GM18868 (cell line): ENCODE results near the gene BLZF1.
"Not testable (repeated sequence)": the region's sequence is repeated elsewhere in the genome, so short reads cannot be mapped to it uniquely, and the experiment has no call there.

Experiments
- ATAC-seq: cut with Tn5 transposase; IDR thresholded peaks from one replicate; pipeline ENCODE4 v1.9.1; 2021; ENCODE audit warnings: mild to moderate bottlenecking, moderate library complexity; ENCODE audit not compliant: unreplicated experiment

Gene BLZF1

DNA sequence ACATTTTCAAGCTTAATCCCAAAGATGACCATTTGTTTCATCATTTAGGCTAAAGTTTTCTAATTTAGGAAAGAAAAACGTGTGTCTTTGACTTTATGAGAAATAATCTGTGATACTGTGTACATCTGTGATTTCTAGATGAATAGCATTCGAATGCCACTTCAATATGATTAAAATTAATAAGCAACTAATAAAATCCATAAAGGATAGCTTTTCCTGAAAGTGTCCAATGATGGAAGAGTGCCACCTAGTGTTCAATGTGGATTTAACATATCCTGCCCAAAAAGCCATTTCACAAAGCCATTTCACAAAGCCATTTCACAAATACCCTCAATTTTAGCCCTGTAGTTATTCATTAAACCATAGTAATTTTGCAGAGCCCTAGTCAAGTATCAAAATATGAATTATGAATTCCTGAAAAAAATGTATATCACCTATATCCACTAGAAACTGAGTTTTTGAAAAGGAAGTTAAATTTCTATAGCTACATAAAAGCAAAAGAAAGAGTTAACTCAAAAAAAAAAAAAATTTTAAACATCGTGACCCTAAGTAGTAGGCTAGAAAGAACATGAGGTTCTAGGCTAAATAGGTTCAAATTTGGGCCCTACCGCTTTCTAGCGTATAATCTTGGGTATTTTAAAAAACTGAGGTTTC is 19.5 kb upstream of the BLZF1 start:
- ATAC-seq, result no peak

DNA sequence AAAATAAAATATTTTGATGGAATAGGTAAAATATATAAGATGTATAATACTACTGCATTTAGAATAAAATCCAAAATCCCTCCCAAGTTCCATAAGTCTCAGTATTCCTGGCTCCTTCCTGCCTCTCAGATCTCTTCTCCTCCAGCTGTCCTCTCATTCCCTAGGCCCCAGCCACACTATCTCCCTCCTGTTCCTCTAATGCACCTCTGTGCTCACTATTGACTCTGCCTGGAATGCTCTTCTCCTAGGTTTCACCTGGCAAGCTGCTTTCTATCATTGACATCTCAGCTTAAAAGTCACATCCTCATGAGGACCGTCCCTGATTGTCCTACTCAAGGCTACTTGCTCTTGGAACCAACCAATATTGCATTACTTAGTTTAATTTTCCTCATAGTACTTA is 7.6 kb upstream of the BLZF1 start:
- no peak for ATAC-seq

DNA sequence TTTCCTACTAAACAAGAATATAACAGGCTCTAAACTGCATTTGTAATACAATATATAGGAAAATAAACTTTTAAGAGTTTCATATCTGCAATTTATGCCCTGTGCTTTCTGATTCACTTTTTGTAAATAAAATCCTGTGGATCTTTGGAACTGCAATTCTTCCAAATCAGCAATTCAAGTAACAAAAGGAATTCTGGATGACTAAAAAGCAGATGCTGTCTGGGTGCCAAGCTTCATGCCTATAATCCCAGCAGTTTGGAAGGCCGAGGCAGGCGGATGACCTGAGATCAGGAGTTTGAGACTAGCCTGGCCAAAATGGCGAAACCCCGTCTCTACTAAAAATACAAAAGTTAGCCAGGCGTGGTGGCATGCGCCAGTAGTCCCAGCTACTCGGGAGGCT is 6.7 kb upstream of the BLZF1 start:
- no peak for ATAC-seq

DNA sequence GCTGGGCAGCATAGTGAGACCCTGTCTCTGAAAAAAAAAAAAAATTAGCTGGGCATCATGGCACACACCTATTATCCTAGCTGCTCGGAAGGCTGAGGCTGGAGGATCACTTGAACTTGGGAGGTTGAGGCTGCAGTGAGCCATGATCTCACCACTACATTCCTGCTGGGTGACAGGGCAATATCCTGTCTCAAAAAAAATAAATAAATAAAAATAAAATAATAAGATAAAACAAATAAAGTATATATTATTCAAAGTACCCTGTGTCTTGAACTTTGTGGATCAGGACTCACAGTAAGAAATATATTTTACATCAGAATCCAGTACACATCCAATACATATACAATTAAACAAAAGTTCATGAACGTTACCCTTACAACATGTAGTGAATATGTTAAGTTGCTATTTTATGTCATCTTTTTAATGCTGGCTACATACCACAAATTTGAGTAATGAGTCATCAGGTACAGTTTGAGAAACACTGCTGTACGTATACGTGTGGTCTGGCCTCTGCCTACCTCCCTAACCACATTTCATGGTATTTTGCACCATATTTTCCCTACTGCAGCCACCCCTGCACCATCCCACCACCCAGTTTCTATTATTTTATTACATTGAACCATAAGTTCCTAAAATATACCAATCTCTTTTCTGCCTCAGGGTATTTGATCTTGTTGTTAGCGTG is 4.8 kb upstream of the BLZF1 start:
- ATAC-seq, result peak; percentile 49

DNA sequence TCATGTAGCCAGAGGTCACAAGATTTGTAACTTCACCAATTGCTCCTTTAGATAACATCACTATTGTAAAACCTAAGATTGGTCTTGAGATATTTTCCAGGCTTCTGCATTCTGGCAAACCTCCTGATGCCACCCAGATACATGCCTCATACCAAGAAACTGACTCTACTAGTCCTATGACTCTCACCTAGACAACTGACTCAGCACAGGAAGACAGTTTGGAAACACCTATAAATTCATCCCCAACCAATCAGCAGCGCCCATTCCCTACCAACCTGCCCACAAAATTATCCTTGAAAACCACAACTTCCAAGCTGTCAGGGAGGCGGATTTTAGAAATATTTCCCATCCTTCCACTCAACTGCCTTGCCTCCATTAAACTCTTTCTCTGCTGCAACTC is 3.0 kb upstream of the BLZF1 start:
- no peak for ATAC-seq

DNA sequence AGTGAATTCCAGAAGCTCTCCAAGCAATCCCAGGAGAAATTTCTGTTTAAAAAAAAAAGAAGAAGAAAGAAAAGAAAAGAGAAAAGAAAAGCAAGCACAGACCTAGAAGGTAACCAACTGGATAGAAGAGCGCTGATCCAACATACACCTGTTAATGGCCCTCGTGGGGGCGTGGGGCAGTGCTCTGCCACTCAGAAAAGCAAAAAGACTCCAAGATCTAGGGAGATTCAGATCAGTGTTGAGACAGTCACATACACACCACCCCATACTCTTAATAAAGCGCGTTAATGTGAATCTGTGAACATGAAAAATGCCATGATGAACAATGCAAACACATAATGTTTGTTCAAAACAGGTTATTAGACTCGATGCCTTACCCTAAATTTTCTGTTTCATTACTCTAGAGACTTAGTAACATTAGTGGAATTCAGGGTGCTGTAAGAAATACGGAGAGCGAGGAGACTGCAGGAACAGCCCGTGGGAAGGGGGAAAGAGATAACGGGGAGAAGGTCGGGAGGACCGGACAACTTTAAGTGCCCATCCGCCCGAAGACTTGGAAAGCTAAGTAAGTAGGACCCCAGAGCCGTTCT is 804 bp upstream of the BLZF1 start:
- ATAC-seq, result no peak

DNA sequence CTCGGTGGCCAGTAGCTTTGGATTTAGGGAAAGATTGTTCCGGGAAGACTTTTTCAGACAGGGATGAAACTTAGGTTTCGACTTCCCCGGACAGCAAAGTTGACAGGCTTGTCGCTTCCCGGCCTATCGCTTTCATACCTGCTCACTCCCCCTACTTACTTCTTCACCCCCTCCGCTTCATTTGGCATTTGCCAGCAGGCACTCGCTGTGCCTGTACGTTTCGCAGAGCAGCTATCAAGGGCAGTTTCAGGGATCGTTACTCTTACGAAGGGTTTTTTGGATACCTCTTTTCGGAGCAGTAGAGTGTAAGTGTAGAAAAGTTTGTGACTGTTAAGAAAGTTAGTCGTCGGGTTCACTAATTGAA is 393 bp downstream of the BLZF1 start:
- ATAC-seq, result no peak

DNA sequence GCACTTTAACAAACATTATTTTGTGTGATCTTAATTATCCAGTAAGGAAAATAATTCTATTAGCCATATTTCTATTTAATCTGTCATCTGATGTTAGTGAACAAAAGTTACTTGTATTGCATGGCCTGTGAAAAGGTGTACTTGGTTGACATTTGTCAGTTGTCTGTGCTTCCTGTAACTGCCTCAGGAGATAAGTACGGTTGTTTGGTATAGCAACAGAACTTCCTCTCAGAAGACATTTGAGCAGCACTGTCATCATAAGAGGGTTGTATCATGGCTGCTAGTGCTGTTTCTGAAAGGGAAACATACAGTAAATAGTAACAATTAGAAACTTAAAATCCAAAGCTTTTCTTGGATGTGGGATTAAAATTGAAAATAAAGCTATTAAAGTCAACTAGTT is 3.4 kb downstream of the BLZF1 start:
- ATAC-seq, result no peak

DNA sequence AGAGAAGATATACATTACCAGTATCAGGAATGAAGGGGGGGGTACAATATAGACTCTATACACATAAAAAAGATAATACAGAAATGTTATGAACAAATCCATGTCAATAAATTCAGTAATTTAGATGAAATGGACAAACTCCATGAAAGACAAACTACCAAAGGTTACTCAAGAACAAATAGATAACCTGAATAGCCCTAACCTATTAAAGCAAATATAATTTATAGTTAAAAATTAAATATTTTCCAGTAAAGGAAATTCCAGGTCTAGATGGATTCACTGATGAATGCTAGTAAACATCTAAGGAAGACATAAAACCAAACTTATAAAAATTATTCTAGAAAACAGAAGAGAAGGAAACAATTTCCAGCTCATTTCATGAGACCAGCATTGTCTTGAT is 13.2 kb downstream of the BLZF1 start:
- no peak for ATAC-seq

DNA sequence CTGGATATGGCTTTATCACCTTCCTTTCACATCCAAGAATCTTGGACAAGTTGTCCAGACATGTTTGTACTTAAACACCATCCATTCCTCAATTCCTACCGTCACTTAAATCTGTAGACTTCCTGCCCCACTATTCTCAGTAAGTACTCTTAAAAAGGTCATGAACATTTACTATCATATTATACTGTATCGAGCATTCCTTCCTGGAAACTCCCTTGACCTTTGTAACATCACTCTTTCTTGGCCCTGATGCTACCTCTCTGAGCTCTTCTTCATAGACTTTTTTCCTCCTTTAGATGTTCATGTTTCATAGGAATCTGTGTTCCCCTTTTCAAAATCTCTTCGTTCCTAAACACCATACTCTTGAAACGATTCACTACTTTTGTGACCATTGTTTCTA is 15.5 kb downstream of the BLZF1 start:
- ATAC-seq, result no peak

DNA sequence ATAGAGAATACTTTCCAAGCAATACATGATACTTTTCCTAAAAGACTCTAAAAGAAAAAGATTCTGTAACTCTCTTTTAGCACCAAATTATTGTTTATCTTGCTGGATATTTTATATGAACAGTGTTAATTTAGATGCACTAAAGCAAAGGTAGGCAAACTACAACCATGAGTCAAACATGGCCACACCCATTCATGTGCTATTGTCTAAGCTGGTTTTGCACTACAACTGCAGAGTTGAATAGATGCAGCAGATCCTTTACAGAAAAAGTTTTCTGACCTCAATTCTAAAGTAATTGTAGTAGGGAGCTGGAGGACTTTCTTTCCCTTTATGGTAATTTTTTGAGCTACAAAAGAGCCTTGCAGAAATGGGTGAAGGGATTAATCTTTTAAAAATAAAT is 19.4 kb downstream of the BLZF1 start:
- ATAC-seq, result no peak

DNA sequence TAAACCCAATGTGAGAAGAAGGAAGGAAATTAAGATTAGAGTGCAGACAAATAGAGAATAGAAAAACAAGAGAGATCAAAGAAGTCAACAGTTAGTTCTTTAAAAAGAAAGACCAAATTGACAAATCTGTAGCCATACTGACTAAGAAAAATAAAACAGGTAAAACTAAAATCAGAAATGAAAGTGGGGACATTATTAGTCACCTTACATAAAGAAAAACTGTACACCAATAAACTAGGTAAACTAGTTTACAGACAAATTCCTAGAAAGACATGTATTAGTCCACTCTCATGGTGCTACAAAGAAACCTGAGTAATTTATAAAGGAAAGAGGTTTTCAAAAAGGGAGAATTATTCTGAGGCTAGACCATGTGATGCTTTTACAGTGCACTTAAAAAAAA is 22.3 kb downstream of the BLZF1 start:
- ATAC-seq, result peak; percentile 85

DNA sequence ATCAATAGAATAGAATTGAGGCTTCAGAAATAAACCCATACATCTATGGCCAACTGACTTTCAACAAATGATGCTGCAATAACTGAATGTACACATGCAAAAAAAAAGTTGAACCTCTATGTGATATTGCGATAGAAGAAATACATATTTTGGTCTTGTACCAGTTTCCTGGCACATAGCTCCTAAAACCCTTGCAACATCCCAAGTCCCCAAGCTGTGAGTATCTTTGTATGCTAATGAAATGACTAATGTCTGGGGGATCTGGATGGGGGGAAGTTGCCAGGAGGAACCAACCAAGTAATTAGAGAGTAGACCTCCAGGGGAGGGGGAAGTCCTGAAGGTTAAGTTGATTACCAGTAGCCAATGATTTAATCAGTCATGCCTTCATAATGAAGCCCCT is 24.4 kb downstream of the BLZF1 start:
- no peak for ATAC-seq

DNA sequence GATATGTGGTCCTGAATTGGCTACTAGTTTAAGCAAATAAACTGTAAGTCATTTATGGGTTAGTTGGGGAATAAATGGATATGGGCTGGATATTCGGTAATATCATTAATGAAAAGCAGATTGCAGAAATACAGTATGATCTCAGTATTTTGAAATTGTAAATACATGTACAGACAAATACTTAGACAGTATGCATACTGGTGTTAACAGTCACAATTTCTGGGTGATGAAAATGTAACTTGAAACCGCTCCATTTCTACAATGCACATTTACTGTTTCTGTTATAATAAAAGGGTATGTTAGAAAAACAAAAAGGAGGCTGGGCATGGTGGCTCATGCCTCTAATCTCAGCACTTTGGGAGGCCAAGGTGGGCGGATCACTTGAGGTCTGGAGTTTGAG is 28.0 kb downstream of the BLZF1 start:
- ATAC-seq, result no peak

DNA sequence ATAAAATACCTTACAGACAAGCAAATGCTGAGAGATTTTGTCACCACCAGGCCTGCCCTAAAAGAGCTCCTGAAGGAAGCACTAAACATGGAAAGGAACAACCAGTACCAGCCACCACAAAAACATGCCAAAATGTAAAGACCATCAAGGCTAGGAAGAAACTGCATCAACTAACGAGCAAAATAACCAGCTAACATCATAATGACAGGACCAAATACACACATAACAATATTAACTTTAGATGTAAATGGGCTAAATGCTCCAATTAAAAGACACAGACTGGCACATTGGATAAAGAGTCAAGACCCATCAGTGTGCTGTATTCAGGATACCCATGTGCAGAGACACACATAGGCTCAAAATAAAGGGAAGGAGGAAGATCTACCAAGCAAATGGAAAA is 34.6 kb downstream of the BLZF1 start:
- ATAC-seq, result not testable (repeated sequence)

DNA sequence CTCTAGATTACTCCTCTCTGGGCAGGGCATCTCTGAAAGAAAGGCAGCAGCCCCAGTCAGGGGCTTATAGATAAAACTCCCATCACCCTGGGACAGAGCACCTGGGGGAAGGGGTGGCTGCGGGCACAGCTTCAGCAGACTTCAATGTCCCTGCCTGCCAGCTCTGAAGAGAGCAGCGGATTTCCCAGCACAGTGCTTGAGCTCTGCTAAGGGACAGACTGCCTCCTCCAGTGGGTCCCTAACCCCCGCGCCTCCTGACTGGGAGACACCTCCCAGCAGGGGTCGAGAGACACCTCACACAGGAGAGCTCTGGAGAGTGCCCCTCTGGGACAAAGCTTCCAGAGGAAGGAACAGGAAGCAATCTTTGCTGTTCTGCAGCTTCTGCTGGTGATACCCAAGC is 40.3 kb downstream of the BLZF1 start:
- not testable (repeated sequence) for ATAC-seq

DNA sequence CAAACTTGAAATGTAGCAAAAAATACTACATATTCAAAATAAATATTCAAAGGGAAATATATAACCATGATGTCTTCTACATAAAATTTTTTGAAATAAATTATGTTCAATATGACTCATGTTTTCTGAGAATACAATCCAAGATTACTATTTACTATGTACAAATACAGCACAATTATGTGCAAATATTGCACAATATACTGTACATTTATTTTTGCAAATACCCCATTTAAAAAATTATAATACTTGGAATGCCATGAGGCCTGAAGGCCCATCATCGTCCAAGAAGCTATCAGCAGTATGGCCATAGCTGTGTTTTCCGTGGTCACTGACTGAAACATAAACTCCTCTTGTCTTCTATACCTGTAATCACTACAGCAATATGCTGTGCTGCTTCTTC is 47.0 kb downstream of the BLZF1 start:
- no peak for ATAC-seq

DNA sequence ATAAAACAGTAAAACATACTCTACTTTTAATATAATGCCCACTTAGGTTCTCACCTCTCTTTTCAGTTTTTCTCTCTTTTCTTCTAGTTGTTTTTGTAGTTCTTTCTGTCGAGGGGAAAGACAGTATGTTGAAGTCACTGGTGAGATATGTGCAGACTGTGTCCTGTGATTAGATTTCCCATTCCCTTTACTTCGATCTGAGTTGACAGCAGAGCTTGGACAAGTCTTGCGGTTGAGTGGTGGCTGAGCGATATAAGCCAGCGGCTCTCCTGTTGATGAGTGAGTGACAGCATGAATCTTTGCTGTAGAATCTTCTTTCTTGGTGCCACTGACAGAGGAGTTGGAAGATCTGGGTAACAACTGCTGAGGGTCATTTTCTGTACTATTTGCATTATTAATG is 53.3 kb downstream of the BLZF1 start:
- ATAC-seq, result no peak

DNA sequence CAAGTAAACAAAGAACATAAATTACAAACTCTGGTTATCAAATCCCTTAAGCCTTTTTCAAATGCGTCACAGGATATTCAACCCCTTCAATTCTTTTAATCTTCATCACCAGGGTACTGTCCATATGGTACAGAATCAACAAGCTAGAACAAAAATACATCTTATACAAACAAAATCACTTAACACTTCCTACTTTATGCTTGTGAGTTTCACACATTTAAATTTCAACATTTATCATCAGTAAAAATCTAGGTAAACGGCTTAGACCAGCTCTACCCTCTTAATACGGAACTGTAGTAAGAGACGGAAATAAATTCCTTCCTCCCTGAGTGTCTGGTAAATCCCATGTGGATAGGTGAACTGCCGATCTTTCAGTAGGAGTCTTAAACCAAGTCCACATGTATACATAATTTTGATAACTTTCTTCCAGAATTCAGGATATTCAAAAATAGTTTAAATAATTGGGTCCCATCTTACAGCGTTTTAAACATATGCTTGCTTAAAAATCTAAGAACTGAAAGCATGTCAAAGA is 58.2 kb downstream of the BLZF1 start:
- ATAC-seq, result no peak

DNA sequence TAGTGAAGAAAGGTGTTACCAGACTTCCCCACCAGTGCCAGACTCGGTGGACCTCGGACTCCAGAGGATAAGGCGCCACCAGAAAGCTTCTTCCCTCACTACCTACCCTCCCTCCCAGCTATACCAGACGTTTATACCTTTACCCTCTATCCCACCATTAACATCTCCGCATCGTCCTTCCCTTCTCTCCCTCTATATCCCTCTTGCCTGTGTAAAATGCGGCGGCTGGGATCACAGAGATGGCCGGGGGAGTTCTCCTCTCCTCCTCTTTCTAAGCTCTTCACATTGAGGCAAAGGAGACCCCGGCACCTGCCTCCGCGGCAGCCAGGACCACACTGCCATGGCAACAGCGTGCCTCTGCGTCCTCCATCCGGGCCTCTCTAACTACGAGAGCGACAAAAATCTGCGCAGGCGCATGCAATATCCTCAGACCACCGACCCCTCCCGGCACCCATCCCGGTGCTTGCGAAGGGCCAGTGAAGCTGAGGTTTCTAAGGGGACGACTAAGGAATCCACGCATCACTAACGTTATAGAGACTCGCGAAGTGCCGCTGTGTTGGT is 59.2 kb downstream of the BLZF1 start, which contains the start of gene CCDC181:
TSS of gene CCDC181 (minus strand) at position 394 of the 561 bp plus-strand sequence. CDS start 2,547 bp downstream, outside the sequence.
- peak; percentile 99 for ATAC-seq
